Measurements from ENCODE around the gene CAPN15.

The CAPN15 gene

GRCh38 chr16:548586-548985 lies 21.1 kb downstream of the CAPN15 start:
- DNase-seq: no peak

- DNase-seq: no peak
Measured at GRCh38 chr16:549544-550263, 22.2 kb downstream of the CAPN15 start.

- no peak for DNase-seq
Measured at GRCh38 chr16:551210-551609, 23.7 kb downstream of the CAPN15 start.

- DNase-seq: no peak
Measured at GRCh38 chr16:552171-552570, 24.7 kb downstream of the CAPN15 start.

GRCh38 chr16:553601-554296 lies 26.2 kb downstream of the CAPN15 start:
- no peak for DNase-seq

GRCh38 chr16:554297-554621 lies 26.7 kb downstream of the CAPN15 start:
- no peak for DNase-seq

GRCh38 chr16:554640-555365 lies 27.3 kb downstream of the CAPN15 start:
- DNase-seq: no peak

GRCh38 chr16:555528-556473 lies 28.3 kb downstream of the CAPN15 start:
- DNase-seq: no peak

GRCh38 chr16:556474-557173 lies 29.1 kb downstream of the CAPN15 start:
- no peak for DNase-seq

GRCh38 chr16:557463-558297 lies 30.2 kb downstream of the CAPN15 start:
- no peak for DNase-seq

GRCh38 chr16:558298-559020 lies 30.9 kb downstream of the CAPN15 start:
- no peak for DNase-seq

GRCh38 chr16:559021-559380 lies 31.5 kb downstream of the CAPN15 start:
- no peak for DNase-seq

GRCh38 chr16:559411-560203 lies 32.1 kb downstream of the CAPN15 start:
- no peak for DNase-seq

- no peak for DNase-seq
Measured at GRCh38 chr16:560204-560700, 32.7 kb downstream of the CAPN15 start, which contains the start of gene PRR35. PRR35 (plus strand) TSS chr16:560394; CDS start chr16:563295, 2,901 bp downstream.

GRCh38 chr16:560701-561412 lies 33.3 kb downstream of the CAPN15 start:
- DNase-seq: no peak

- DNase-seq: no peak
Measured at GRCh38 chr16:561413-561794, 33.9 kb downstream of the CAPN15 start.

GRCh38 chr16:561957-562938 lies 34.7 kb downstream of the CAPN15 start:
- DNase-seq: no peak
